ENCODE results near the gene C4B. TPM values are rescaled to one million over a fixed set of nuclear protein-coding genes. Genes with fewer than 3 reads are reported as not detected.
A peak's percentile ranks its signal among the peaks of the same experiment; 100 is the strongest.

Gene C4B
- total and polyA plus RNA-seq, 9 of the 15 experiments (the other 6 are each of a cell fraction or from before 2014, with no cell fraction given): 0.32 to 8.8 (median 5.4) TPM

- no peak for TF ChIP-seq ZNF280B (CRISPR knock-in tag; IDR thresholded peaks at IDR 0.05)
- no peak for TF ChIP-seq ZNF282 (CRISPR knock-in tag; IDR thresholded peaks at IDR 0.05)
- TF ChIP-seq POLR2G (IDR thresholded peaks at IDR 0.05; ENCODE audit: low read depth, low read length): peak; percentile 15; the same call in 1 of the 2 replicates
- TF ChIP-seq CBFA2T3 (IDR thresholded peaks at IDR 0.05): no peak
- TF ChIP-seq TCF7 (IDR thresholded peaks at IDR 0.05; ENCODE audit: borderline replicate concordance): no peak
- no peak; a peak in 1 of 4 replicates for TF ChIP-seq NONO (IDR thresholded peaks at IDR 0.05; ENCODE audit: low read depth in 2 of 2, low read length in 1 of 2)
- peak; percentile 41; the same call in 1 of the 2 replicates for TF ChIP-seq ZNF511 (CRISPR knock-in tag; IDR thresholded peaks at IDR 0.05)
- TF ChIP-seq ZBTB49 (CRISPR knock-in tag; IDR thresholded peaks at IDR 0.05; ENCODE audit: borderline replicate concordance): no peak
- TF ChIP-seq DMBX1 (CRISPR knock-in tag; IDR thresholded peaks at IDR 0.05; ENCODE audit: borderline replicate concordance): peak; percentile 65; the same call in 1 of the 2 replicates
- 0 out of 4 replicates have a peak, but pooled peaks of 1 of the 2 experiments have one; percentile 3 for TF ChIP-seq SRF (CRISPR knock-in tag; IDR thresholded peaks at IDR 0.05)
- no peak for TF ChIP-seq ZNF398 (CRISPR knock-in tag; IDR thresholded peaks at IDR 0.05)
- TF ChIP-seq ZNF146 (CRISPR knock-in tag; IDR thresholded peaks at IDR 0.05; ENCODE audit: unreplicated experiment): no peak
- no peak for TF ChIP-seq ZFP30 (CRISPR knock-in tag; IDR thresholded peaks at IDR 0.05; ENCODE audit: borderline replicate concordance)
- no peak for TF ChIP-seq POLR2H (tag; IDR thresholded peaks at IDR 0.05; ENCODE audit: low read depth)
- no peak for TF ChIP-seq NFIX (CRISPR knock-in tag; IDR thresholded peaks at IDR 0.05; ENCODE audit: low read depth)
- TF ChIP-seq E2F4 (CRISPR knock-in tag; IDR thresholded peaks at IDR 0.05; ENCODE audit: low read depth): no peak
Measured at GRCh38 chr6:31968791-31969711, 45.5 kb upstream of the C4B start (continued).

Measured in K562 (cell line).